Activated CD4-positive, alpha-beta T cell treated with anti-CD3 and anti-CD28 coated beads for 1 hour (primary cell): Measurements from ENCODE around the gene SPATA17.
"Not testable (repeated sequence)": the region's sequence is repeated elsewhere in the genome, so short reads cannot be mapped to it uniquely, and the experiment has no call there.

ENCODE experiments used
- DNase-seq: peaks from one replicate; pipeline ENCODE4 v3.0.0-alpha.2; 2020

Gene SPATA17, protein sequence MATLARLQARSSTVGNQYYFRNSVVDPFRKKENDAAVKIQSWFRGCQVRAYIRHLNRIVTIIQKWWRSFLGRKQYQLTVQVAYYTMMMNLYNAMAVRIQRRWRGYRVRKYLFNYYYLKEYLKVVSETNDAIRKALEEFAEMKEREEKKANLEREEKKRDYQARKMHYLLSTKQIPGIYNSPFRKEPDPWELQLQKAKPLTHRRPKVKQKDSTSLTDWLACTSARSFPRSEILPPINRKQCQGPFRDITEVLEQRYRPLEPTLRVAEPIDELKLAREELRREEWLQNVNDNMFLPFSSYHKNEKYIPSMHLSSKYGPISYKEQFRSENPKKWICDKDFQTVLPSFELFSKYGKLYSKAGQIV

GRCh38 chr1:217630711-217631591, at the start of gene SPATA17, which contains the start of gene GPATCH2:
TSS of gene SPATA17 (plus strand) at chr1:217631344. CDS start at chr1:217631379, 35 bp downstream.
TSS of gene GPATCH2 (minus strand) at chr1:217631090. CDS start at chr1:217630971, 119 bp downstream.
- DNase-seq = peak; percentile 55

DNA sequence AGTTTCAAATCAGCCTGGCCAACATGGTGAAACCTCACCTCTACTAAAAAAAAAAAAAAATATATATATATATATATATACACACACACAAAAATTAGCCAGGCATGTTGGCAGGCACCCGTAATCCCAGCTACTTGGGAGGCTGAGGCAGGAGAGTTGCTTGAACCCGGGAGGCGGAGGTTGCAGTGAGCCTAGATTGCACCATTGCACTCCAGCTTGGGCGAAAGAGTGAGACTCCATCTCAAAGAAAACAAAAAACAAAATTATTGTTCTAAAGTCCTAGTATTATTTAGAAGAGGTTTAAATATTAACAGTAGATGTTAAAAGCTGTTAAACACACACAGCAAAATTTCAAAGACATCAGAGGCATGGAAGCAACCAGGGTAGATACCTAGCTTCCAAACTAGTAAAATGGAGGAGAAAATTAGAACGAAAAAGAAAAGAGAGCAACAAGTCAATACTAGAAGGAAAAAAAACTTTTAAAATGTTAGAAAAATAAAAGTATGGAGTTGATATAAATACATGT, 46.8 kb upstream of the SPATA17 start:
- not testable (repeated sequence) for DNase-seq

DNA sequence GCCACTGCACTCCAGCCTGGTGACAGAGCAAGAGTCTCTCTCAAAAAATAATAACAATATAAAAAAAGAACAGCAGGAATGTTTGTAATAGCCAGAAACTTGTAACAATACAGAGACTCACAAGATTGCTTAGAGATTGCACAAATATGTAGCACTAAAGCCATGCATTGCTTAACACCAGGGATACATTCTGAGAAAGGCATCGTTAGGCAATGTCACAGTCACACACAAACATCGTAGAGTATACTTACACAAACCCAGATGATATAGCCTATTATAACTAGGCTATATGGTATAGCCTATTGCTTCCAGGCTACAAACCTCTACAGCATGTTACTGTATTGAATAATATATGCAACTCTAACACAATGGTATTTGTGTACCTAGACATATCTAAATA, 45.6 kb upstream of the SPATA17 start:
- no peak for DNase-seq

- DNase-seq = no peak
Measured at GRCh38 chr1:217586586-217586985, 44.6 kb upstream of the SPATA17 start.

DNA sequence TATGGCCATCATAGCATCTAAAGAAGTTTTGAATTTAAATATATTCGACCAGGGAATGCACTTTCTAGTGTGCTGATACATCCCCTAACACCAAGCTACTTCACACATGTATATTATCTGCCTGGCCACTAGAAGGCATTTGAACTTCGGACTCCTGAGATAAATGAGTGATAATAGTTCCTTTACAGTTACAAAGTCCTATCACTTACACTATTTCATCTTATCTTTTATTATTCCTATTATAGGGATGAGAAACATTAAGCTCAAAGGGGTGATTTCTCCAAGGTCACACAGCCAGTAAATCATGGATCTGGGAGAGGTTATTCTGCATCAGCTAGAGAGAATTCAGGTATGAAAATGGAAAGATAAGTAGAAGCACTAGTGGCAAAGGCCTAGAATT, 40.5 kb upstream of the SPATA17 start:
- DNase-seq = no peak

DNA sequence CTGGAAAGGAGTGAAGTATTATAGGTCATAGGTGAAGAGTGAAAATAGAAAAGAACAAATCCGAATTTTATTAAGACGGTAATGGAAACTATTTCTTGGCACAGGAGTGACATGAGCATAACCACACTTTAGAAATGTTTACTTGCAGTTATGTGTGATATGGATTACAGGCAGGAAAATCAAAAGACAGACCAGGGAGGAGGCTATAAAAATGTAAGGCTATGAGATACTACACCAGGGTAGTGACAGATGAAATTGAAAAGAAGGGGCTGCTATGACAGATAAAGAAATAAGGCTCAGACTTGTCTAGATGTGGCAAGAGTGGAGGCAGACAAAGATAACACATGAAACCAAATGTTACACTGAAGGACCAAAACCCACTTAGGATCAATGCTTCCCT, 32.0 kb upstream of the SPATA17 start:
- DNase-seq = no peak

- DNase-seq = no peak
Measured at GRCh38 chr1:217602380-217602779, 28.8 kb upstream of the SPATA17 start.

GRCh38 chr1:217605390-217605789, 25.8 kb upstream of the SPATA17 start:
- DNase-seq = no peak

GRCh38 chr1:217614200-217614712, 16.9 kb upstream of the SPATA17 start:
- no peak for DNase-seq

DNA sequence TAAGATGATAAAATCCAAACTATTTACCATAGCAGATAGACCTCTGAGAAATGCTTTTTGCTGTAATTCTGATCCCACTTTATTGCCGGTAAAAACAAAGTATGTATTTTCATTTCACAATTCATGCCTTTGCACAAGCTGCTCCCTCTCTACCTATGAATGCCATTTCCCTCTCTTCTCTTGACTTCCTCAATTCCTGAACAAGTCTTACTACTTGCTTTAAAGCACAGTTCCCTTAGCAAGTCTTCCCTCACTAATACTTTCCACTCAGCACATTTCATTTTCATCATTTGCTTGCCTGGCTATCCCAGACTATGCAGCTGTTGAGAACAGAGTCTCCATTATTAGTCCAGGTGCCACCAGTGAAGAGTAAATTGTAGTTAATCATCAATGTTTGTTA, 14.0 kb upstream of the SPATA17 start:
- no peak for DNase-seq

DNA sequence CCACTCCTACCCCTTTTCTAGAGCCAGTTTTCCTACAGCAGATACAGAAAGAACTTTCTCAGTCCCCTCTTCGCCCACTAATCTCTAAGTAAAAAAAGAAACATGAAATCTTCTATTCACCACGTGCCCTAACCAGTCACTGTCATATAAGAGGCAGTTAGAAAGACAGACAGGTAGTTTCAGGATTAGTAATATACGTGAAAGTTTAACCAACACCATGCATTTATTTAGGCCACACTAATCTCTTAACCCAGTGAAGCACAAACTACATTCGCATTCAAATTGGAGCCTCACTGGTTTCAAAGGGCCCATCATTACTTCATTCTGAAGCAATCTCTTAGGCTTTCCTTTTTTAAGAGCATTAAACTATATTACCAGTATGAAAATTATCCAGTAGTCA, 10.3 kb upstream of the SPATA17 start:
- no peak for DNase-seq

GRCh38 chr1:217622042-217622441, 9.1 kb upstream of the SPATA17 start:
- no peak for DNase-seq

GRCh38 chr1:217626321-217626720, 4.8 kb upstream of the SPATA17 start:
- DNase-seq = no peak

DNA sequence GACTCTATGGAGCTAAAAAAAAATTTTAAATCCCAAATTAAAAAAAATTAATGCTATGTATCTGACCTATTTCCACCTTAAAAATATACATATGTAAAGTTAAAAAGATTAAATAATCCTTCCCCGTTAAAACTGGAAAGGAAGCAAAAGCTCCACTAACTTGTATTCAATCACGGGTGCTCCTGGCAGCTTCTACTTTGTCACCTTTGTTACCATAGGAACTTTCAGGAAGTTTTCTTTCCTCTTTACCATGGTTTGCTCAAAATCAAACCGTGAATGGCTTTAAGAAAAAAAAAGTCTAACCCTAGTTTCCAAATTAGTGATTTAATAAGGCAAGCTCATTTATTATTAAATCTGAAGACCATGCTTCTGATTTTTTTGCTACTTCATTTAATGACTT, 3.7 kb upstream of the SPATA17 start:
- no peak for DNase-seq

DNA sequence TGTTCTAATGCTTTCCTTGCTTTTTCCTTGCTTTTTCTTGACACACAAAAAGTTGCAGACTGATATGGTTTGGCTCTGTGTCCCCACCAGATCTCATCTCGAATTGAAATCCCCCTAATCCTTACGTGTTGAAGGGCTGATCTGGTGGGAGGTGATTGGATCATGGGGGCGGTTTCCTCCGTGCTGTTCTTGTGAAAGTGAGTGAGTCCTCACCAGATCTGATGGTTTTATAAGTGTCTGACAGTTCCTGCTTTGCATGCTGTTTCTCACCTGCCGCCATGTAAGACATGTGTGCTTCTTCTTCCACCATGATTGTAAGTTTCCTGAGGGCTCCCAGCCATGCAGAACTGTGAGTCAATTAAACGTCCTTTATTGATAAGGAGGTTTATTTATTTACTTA, 11.3 kb downstream of the SPATA17 start:
- no peak for DNase-seq

DNA sequence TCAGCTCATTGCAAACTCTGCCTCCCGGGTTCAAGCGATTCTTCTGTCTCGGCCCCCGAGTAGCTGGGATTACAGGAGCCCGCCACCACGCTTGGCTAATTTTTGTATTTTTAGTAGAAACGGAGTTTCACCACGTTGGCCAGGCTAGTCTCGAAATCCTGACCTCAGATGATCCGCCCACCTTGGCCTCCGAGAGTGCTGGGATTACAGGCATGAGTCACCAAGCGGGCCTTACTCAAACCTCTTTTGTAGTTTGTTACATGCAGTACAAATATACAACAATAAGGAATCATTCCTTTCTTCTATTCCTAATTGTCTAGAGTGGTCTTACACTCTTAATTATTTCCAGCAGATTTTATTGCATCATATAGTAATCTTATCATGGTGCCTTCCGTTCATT, 16.6 kb downstream of the SPATA17 start:
- no peak for DNase-seq

DNA sequence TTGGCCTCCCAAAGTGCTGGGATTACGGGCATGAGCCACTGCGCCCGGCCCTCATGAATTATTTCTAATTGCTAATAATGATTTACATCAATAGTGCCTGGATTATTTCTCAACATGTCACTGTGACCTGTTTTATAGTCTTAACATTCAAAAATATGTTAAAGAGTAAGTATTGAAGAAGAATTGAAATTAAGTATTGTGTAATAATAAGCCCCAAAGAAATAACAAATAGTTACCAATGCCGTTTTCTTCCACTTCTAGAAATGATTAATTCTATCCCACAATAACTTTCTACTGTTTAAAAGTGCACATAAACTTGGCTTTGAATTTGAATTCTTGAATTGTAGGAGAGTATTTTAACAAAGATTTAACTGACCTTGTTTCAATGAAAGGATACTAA, 19.5 kb downstream of the SPATA17 start:
- DNase-seq = no peak

GRCh38 chr1:217660353-217661062, 29.4 kb downstream of the SPATA17 start:
- no peak for DNase-seq

GRCh38 chr1:217661407-217661806, 30.3 kb downstream of the SPATA17 start:
- DNase-seq = no peak

DNA sequence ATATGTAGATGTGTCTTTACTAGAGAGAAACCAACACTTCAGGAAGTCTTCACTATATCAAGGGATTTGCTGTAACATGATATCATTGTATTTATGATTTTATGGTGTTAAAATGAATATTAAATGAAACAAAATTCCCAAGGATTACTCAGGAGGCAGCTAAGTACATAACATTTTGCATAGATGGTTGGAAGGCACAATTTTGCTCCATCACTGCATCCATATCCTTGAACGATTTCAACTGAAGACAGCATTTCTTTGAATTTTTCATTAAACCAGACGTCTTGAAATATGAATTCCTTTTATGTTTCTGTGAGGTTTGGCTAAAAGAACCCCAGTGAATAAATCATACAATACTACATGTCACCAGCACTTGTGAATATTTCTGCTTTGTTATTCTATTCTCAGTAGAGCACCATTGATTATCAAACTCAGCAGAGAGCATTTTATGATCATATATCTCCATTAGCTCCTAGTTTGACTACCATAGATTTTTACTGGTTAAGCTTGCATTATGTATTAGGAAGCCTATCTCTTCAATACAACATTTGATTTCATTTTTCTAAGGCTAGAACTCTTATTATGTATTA, 37.3 kb downstream of the SPATA17 start:
- no peak for DNase-seq

DNA sequence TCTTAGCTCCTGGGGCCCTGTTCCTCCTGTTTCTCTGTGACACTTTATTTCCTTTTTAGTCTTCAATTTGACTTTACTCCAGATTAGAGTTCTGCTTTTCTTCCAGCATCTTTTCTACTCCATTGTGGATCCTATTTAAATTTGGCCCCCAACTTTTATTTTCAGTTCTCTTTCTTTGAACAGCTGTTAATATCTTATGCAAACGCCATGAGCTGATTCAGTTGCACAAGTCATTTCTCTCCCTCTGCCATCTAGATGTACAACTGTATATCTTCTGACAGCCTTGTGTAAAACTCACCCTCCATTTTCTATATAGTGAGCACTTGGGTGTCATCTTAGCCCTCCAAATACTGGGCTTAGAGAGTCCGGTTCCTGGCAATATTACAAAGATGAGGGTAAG, 42.2 kb downstream of the SPATA17 start:
- DNase-seq = no peak

DNA sequence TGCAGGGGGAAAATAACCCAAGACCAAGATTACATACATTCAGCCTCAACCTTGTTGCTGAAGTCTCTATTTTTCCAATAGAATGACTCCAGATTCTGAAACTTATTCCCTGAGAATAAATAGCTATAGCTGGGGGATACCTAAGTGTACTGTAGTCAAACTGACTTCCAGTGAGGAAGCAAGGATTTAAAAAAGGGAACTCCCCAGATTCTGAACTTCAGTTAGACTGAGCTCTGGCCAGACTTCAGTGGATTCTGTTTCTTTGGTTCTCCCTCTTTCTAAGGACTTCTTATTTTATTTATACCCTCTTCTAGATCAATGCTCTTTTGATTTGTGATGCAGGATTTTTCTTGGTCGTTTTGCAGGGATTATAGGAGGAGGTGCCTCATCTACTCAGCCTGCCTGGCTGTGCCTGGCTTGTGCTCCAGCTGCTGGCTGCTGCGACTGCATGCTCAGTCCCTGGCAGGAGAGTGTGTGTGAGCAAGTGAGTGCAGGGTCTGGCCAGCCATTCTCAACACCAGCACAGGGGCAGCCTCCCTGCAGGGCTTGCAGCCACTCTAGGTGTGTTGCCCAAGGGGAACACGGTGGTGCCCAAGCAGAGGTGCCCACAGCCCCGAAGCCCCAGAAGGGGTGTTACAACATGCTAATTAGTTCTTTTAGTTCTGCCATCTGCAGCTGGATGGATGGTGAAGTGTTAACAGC, 43.0 kb downstream of the SPATA17 start:
- DNase-seq = no peak
